HepG2 (cell line): ENCODE measurements around the gene HTRA2. TPM values are rescaled to one million over a fixed set of nuclear protein-coding genes. Genes with fewer than 3 reads are reported as not detected.

Experiments used
- CBX1 ChIP-seq: IDR thresholded peaks from one replicate; pipeline ENCODE4 v1.6.1; 2016; ENCODE audit warnings: antibody characterized with exemption, low read depth
- ELF4 ChIP-seq: sonication (generic); formaldehyde crosslinking; IDR thresholded peaks from 2 replicates; pipeline ENCODE4 v1.5.0; 2020; ENCODE audit warnings: missing genetic modification reagents, mild to moderate bottlenecking, moderate library complexity, borderline replicate concordance
- FOXJ3 ChIP-seq: sonication (generic); formaldehyde crosslinking; IDR thresholded peaks from 2 replicates; pipeline ENCODE4 v1.4.0; 2020; ENCODE audit warnings: missing genetic modification reagents, mild to moderate bottlenecking, borderline replicate concordance
- GABPB1 ChIP-seq: IDR thresholded peaks from 2 replicates; pipeline ENCODE4 v1.6.1; 2016; ENCODE audit warnings: mild to moderate bottlenecking, missing genetic modification reagents, moderate library complexity, missing compliant biosample characterization
- HNF4G ChIP-seq, 2 experiments: sonication (generic) in 1 of 2; formaldehyde crosslinking in 1 of 2; IDR thresholded peaks; 2 replicates each; pipeline versions ENCODE4 v1.4.0 to v1.6.1; 2011 to 2020; ENCODE audit warnings: borderline replicate concordance in 2 of 2, low read depth in 2 of 2, mild to moderate bottlenecking in 2 of 2, low read length in 1 of 2, missing genetic modification reagents in 1 of 2, moderate library complexity in 1 of 2
- SIN3A ChIP-seq: IDR thresholded peaks from 2 replicates; pipeline ENCODE4 v1.6.1; 2011; ENCODE audit warnings: low read depth, mild to moderate bottlenecking, control low read depth, low read length, borderline replicate concordance
- ZBTB20 ChIP-seq: sonication (generic); formaldehyde crosslinking; IDR thresholded peaks from 2 replicates; pipeline ENCODE4 v1.8.1; 2023; ENCODE audit warnings: missing genetic modification reagents, low read depth, mild to moderate bottlenecking, borderline replicate concordance
- ZNF264 ChIP-seq: sonication (generic); formaldehyde crosslinking; IDR thresholded peaks from 2 replicates; pipeline ENCODE4 v1.4.0; 2020; ENCODE audit warnings: missing genetic modification reagents
- ZNF432 ChIP-seq: sonication (generic); formaldehyde crosslinking; IDR thresholded peaks from 2 replicates; pipeline ENCODE4 v1.5.0; 2020; ENCODE audit warnings: missing genetic modification reagents, mild to moderate bottlenecking, borderline replicate concordance
- polyA plus RNA-seq, 8 experiments: library from polyadenylated mRNA; depleted of rRNA in 3 of 8; stranded (reverse) in 7 of 8; unstranded in 1 of 8; fragments of >200 nt; fragmentation: Illumina TruSeq in 4 of 8; extraction: Trizol in 4 of 8; gene quantifications; 2 replicates each; pipeline versions ENCODE4 v1.2.1 to v1.2.3, GENCODE V29; 2011 to 2016; ENCODE audit warnings: low read depth in 4 of 8, missing spikeins in 1 of 8, mixed read lengths in 1 of 8; ENCODE audit not compliant: insufficient read depth in 1 of 8
- total RNA-seq, 5 experiments: library from RNA; depleted of rRNA; stranded (reverse); fragments of >200 nt; fragmentation: Illumina TruSeq; extraction: Trizol; gene quantifications; 2 replicates each; pipeline ENCODE4 v1.2.3, GENCODE V29; 2016; ENCODE audit warnings: low read depth in 1 of 5
- TF ChIP-seq, protein P1 (sequence below): sonication (generic); formaldehyde crosslinking; IDR thresholded peaks from 2 replicates; pipeline ENCODE4 v1.4.0; 2020; ENCODE audit warnings: missing genetic modification reagents
- TF ChIP-seq, protein P2 (sequence below): sonication (generic); formaldehyde crosslinking; IDR thresholded peaks from 2 replicates; pipeline ENCODE4 v1.5.0; 2020; ENCODE audit warnings: mild to moderate bottlenecking, missing genetic modification reagents
- TF ChIP-seq, protein P3 (sequence below): sonication (generic); formaldehyde crosslinking; IDR thresholded peaks from 2 replicates; pipeline ENCODE4 v1.5.0; 2020; ENCODE audit warnings: mild to moderate bottlenecking, missing genetic modification reagents
- TF ChIP-seq, protein P4 (sequence below): IDR thresholded peaks from 2 replicates; pipeline ENCODE4 v1.6.1; 2016; ENCODE audit warnings: missing genetic modification reagents, missing compliant biosample characterization

HTRA2 gene
- total and polyA plus RNA-seq, 2 of the 13 experiments (the other 11 are each of a cell fraction or from before 2014, with no cell fraction given): 47.7 to 50.3 TPM

DNA sequence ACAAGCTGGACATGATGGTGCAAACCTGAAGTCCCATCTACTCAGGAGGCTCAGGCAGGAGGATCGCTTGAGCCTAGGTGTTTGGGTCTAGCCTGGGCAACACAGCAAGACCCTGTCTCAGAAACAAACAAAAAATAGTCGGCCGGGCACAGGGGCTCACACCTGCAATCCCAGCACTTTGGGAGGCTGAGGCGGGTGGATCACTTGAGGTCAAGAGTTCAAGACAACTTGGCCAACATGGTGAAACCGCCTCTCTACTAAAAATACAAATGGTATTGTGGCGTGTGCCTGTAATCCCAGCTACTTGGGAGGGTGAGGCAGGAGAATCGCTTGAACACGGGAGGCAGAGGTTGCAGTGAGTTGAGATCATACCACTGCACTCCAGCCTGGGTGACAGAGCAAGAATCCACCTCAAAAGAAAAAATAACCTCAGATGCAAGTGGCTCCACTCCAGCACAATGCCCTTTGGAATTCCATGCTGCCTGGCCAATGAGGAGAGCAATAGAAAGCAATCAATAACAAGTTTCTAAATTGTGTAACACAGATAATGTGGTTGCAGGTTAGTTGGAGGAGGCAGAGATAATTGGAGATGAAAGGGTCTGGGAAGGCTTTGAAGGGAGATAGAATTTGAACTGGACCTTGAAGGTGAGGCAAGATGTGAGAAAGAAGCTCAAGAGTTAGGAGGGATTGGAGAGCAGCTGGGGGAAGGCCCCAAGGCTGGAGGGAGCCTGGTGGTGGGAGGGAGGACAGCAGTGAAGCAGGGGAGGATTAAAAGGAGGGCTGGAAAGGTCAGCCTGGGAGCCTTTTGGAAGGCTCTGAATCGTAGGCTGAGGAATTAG is 40.9 kb upstream of the HTRA2 start (continued):
- TF ChIP-seq, protein P1, sequence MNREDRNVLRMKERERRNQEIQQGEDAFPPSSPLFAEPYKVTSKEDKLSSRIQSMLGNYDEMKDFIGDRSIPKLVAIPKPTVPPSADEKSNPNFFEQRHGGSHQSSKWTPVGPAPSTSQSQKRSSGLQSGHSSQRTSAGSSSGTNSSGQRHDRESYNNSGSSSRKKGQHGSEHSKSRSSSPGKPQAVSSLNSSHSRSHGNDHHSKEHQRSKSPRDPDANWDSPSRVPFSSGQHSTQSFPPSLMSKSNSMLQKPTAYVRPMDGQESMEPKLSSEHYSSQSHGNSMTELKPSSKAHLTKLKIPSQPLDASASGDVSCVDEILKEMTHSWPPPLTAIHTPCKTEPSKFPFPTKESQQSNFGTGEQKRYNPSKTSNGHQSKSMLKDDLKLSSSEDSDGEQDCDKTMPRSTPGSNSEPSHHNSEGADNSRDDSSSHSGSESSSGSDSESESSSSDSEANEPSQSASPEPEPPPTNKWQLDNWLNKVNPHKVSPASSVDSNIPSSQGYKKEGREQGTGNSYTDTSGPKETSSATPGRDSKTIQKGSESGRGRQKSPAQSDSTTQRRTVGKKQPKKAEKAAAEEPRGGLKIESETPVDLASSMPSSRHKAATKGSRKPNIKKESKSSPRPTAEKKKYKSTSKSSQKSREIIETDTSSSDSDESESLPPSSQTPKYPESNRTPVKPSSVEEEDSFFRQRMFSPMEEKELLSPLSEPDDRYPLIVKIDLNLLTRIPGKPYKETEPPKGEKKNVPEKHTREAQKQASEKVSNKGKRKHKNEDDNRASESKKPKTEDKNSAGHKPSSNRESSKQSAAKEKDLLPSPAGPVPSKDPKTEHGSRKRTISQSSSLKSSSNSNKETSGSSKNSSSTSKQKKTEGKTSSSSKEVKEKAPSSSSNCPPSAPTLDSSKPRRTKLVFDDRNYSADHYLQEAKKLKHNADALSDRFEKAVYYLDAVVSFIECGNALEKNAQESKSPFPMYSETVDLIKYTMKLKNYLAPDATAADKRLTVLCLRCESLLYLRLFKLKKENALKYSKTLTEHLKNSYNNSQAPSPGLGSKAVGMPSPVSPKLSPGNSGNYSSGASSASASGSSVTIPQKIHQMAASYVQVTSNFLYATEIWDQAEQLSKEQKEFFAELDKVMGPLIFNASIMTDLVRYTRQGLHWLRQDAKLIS: no peak
- TF ChIP-seq ZBTB20 (CRISPR knock-in tag) (0 out of 2 replicates have a peak, but pooled peaks have one; percentile 27), CBX1 (no peak), SIN3A (no peak), FOXJ3 (peak; percentile 54; the same call in 1 of the 2 replicates), ZNF432 (CRISPR knock-in tag) (no peak), GABPB1 (CRISPR knock-in tag) (no peak; the same call in 1 of the 2 replicates), ZNF264 (CRISPR knock-in tag) (0 out of 2 replicates have a peak, but pooled peaks have one; percentile 34), HNF4G (IDR thresholded peaks at IDR 0.05; ENCODE audit: borderline replicate concordance, low read depth, low read length) (peak; percentile 95), HNF4G (CRISPR knock-in tag; IDR thresholded peaks at IDR 0.05; ENCODE audit: borderline replicate concordance, low read depth) (peak; percentile 57; the same call in 1 of the 2 replicates), ELF4 (CRISPR knock-in tag) (no peak)
- TF ChIP-seq, protein P2, sequence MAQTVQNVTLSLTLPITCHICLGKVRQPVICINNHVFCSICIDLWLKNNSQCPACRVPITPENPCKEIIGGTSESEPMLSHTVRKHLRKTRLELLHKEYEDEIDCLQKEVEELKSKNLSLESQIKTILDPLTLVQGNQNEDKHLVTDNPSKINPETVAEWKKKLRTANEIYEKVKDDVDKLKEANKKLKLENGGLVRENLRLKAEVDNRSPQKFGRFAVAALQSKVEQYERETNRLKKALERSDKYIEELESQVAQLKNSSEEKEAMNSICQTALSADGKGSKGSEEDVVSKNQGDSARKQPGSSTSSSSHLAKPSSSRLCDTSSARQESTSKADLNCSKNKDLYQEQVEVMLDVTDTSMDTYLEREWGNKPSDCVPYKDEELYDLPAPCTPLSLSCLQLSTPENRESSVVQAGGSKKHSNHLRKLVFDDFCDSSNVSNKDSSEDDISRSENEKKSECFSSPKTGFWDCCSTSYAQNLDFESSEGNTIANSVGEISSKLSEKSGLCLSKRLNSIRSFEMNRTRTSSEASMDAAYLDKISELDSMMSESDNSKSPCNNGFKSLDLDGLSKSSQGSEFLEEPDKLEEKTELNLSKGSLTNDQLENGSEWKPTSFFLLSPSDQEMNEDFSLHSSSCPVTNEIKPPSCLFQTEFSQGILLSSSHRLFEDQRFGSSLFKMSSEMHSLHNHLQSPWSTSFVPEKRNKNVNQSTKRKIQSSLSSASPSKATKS (CRISPR knock-in tag): no peak
- TF ChIP-seq, protein P3, sequence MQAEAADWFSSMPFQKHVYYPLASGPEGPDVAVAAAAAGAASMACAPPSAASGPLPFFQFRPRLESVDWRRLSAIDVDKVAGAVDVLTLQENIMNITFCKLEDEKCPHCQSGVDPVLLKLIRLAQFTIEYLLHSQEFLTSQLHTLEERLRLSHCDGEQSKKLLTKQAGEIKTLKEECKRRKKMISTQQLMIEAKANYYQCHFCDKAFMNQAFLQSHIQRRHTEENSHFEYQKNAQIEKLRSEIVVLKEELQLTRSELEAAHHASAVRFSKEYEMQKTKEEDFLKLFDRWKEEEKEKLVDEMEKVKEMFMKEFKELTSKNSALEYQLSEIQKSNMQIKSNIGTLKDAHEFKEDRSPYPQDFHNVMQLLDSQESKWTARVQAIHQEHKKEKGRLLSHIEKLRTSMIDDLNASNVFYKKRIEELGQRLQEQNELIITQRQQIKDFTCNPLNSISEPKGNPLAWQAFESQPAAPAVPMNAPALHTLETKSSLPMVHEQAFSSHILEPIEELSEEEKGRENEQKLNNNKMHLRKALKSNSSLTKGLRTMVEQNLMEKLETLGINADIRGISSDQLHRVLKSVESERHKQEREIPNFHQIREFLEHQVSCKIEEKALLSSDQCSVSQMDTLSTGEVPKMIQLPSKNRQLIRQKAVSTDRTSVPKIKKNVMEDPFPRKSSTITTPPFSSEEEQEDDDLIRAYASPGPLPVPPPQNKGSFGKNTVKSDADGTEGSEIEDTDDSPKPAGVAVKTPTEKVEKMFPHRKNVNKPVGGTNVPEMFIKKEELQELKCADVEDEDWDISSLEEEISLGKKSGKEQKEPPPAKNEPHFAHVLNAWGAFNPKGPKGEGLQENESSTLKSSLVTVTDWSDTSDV (CRISPR knock-in tag): no peak
- TF ChIP-seq, protein P4, sequence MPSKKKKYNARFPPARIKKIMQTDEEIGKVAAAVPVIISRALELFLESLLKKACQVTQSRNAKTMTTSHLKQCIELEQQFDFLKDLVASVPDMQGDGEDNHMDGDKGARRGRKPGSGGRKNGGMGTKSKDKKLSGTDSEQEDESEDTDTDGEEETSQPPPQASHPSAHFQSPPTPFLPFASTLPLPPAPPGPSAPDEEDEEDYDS (CRISPR knock-in tag): no peak
